ENCODE measurements around the gene TMEM185B. TPM values are rescaled to one million over a fixed set of nuclear protein-coding genes. Genes with fewer than 3 reads are reported as not detected.

Gene TMEM185B
- total RNA-seq, 2 donors from 2014 or later: 16.0 to 22.7 TPM

- no peak for DNase-seq (ENCODE audit: low spot score)
- intact Hi-C loops (cut with DNase I): no loop called here
Measured at GRCh38 chr2:120182019-120182560, 41.1 kb downstream of the TMEM185B start.

GRCh38 chr2:120180066-120180465 lies 43.1 kb downstream of the TMEM185B start:
- intact Hi-C loops (cut with DNase I): no loop called here
- DNase-seq (ENCODE audit: low spot score): no peak

GRCh38 chr2:120179396-120179795 lies 43.8 kb downstream of the TMEM185B start:
- intact Hi-C loops (cut with DNase I): loop anchor here in 1 of 2 donors (10.0 kb wide), 1 partner anchor 475 kb away; no protein-coding TSS in a partner anchor
- no peak for DNase-seq (ENCODE audit: low spot score)

- intact Hi-C loops (cut with DNase I): loop anchor here in 1 of 2 donors (10.0 kb wide), 1 partner anchor 473 kb away; no protein-coding TSS in a partner anchor
Measured at GRCh38 chr2:120177973-120178372, 45.2 kb downstream of the TMEM185B start.

GRCh38 chr2:120177001-120177621 lies 46.1 kb downstream of the TMEM185B start:
- DNase-seq (ENCODE audit: low spot score): peak; percentile 83
- intact Hi-C loops (cut with DNase I): loop anchor here in 1 of 2 donors (10.0 kb wide), 1 partner anchor 472 kb away; no protein-coding TSS in a partner anchor

More at GRCh38 chr2:120177973-120178372, 45.2 kb downstream of the TMEM185B start:
- DNase-seq (ENCODE audit: low spot score): no peak

- no peak for DNase-seq (ENCODE audit: low spot score)
- intact Hi-C loops (cut with DNase I): loop anchor here in 1 of 2 donors (10.0 kb wide), 1 partner anchor 472 kb away; no protein-coding TSS in a partner anchor
Measured at GRCh38 chr2:120176526-120176925, 46.7 kb downstream of the TMEM185B start.

GRCh38 chr2:120174963-120175581 lies 48.1 kb downstream of the TMEM185B start:
- no peak for DNase-seq (ENCODE audit: low spot score)
- intact Hi-C loops (cut with DNase I): loop anchor here in 1 of 2 donors (10.0 kb wide), 1 partner anchor 470 kb away; no protein-coding TSS in a partner anchor

Other genes with a start within 250 kb of the TMEM185B start
- 10 to 100 TPM; 11.5 to 16.1 TPM for gene EPB41L5, start 210.3 kb downstream of the TMEM185B start, total RNA-seq
- 10 to 100 TPM; 42.5 to 55.0 TPM for gene RALB, start 29.5 kb upstream of the TMEM185B start, total RNA-seq
- 1 to 10 TPM; 5.8 to 9.9 TPM for gene INHBB, start 122.7 kb upstream of the TMEM185B start, total RNA-seq